ENCODE results near the gene GPC6. TPM values are rescaled to one million over a fixed set of nuclear protein-coding genes. Genes with fewer than 3 reads are reported as not detected.

The GPC6 gene
- total and polyA plus RNA-seq, 12 donors = 0.15 to 5.4 (median 2.5) TPM

- ATAC-seq = no peak
- H3K9me3 ChIP-seq = no peaks in the 10 kb centered on the region
- H3K27ac ChIP-seq = no peak overlapping the region
- no peaks in the 10 kb centered on the region for H3K27me3 ChIP-seq
- intact Hi-C loops (cut with DNase I) = no loop called here
- no peak for DNase-seq
- H3K36me3 ChIP-seq = no peaks in the 10 kb centered on the region
- TF ChIP-seq CTCF (IDR thresholded peaks at IDR 0.05) = no peak
- no peak overlapping the region for H3K4me3 ChIP-seq
- H3K4me1 ChIP-seq = no peaks in the 10 kb centered on the region
Measured at GRCh38 chr13:93621966-93622365, 395.4 kb downstream of the GPC6 start.

- no peak overlapping the region for H3K4me3 ChIP-seq
- no peaks in the 10 kb centered on the region for H3K27me3 ChIP-seq
- H3K9me3 ChIP-seq = no peaks in the 10 kb centered on the region
- no peak for ATAC-seq
- no peak for TF ChIP-seq CTCF (IDR thresholded peaks at IDR 0.05)
- intact Hi-C loops (cut with DNase I) = no loop called here
- H3K27ac ChIP-seq = no peak overlapping the region
- no peaks in the 10 kb centered on the region for H3K4me1 ChIP-seq
- H3K36me3 ChIP-seq = no peaks in the 10 kb centered on the region
- no peak for DNase-seq
- WGBS, 2 donors = 63 to 70% methylated on average over 2 of the region's 2 CpGs
Measured at GRCh38 chr13:93624311-93624777, 397.7 kb downstream of the GPC6 start.

- Histone ChIP-seq H3K36me3 (no peaks in the 10 kb centered on the region), H3K9me3 (no peaks in the 10 kb centered on the region), H3K4me3 (no peak overlapping the region), H3K27ac (no peak overlapping the region), H3K4me1 (no peaks in the 10 kb centered on the region), H3K27me3 (no peaks in the 10 kb centered on the region)
- 89 to 97% methylated on average over 1 of the region's 1 CpG for WGBS, 2 donors
- intact Hi-C loops (cut with DNase I) = no loop called here
- ATAC-seq (no peak), DNase-seq (no peak)
- TF ChIP-seq CTCF (IDR thresholded peaks at IDR 0.05) = no peak
Measured at GRCh38 chr13:93625536-93625935, 398.9 kb downstream of the GPC6 start.

- 75 to 82% methylated on average over 2 of the region's 2 CpGs for WGBS, 2 donors
- H3K27ac ChIP-seq = no peak overlapping the region
- H3K4me1 ChIP-seq = no peaks in the 10 kb centered on the region
- no peaks in the 10 kb centered on the region for H3K9me3 ChIP-seq
- ATAC-seq (no peak), DNase-seq (no peak)
- H3K4me3 ChIP-seq = no peak overlapping the region
- H3K27me3 ChIP-seq = no peaks in the 10 kb centered on the region
- intact Hi-C loops (cut with DNase I) = no loop called here
- TF ChIP-seq CTCF (IDR thresholded peaks at IDR 0.05) = no peak
- no peaks in the 10 kb centered on the region for H3K36me3 ChIP-seq
Measured at GRCh38 chr13:93628136-93628797, 401.7 kb downstream of the GPC6 start.

Measured in heart right ventricle (tissue), 16 donors.